ENCODE data around the gene SATB2.

The SATB2 gene

GRCh38 chr2:199457147-199458008 lies at the start of gene SATB2:
SATB2 (minus strand) TSS chr2:199457939; CDS start chr2:199456037, 1,902 bp downstream.
- DNase-seq (ENCODE audit: low spot score) = no peak

- no peak for DNase-seq (ENCODE audit: low spot score)
These were observed 48.1 kb upstream of the SATB2 start for GRCh38 chr2:199505755-199506403.

GRCh38 chr2:199503148-199503547 lies 45.4 kb upstream of the SATB2 start:
- DNase-seq (ENCODE audit: low spot score) = no peak

GRCh38 chr2:199499005-199499404 lies 41.3 kb upstream of the SATB2 start:
- no peak for DNase-seq (ENCODE audit: low spot score)

GRCh38 chr2:199495147-199495546 lies 37.4 kb upstream of the SATB2 start:
- no peak for DNase-seq (ENCODE audit: low spot score)

- DNase-seq (ENCODE audit: low spot score) = no peak
These were observed 32.3 kb upstream of the SATB2 start for GRCh38 chr2:199490049-199490448.

- DNase-seq (ENCODE audit: low spot score) = no peak
These were observed 31.1 kb upstream of the SATB2 start for GRCh38 chr2:199488772-199489400.

GRCh38 chr2:199485732-199486335 lies 28.1 kb upstream of the SATB2 start:
- no peak for DNase-seq (ENCODE audit: low spot score)

GRCh38 chr2:199484927-199485326 lies 27.2 kb upstream of the SATB2 start:
- no peak for DNase-seq (ENCODE audit: low spot score)

GRCh38 chr2:199480966-199481365 lies 23.2 kb upstream of the SATB2 start:
- no peak for DNase-seq (ENCODE audit: low spot score)

GRCh38 chr2:199477277-199477834 lies 19.6 kb upstream of the SATB2 start:
- no peak for DNase-seq (ENCODE audit: low spot score)

GRCh38 chr2:199471443-199472057 lies 13.8 kb upstream of the SATB2 start:
- DNase-seq (ENCODE audit: low spot score) = no peak

- DNase-seq (ENCODE audit: low spot score) = no peak
These were observed 13.1 kb upstream of the SATB2 start for GRCh38 chr2:199470672-199471442.

GRCh38 chr2:199470361-199470671 lies 12.6 kb upstream of the SATB2 start:
- DNase-seq (ENCODE audit: low spot score) = no peak

- no peak for DNase-seq (ENCODE audit: low spot score)
These were observed 12.0 kb upstream of the SATB2 start for GRCh38 chr2:199469514-199470360.

GRCh38 chr2:199468561-199469513 lies 11.1 kb upstream of the SATB2 start:
- no peak for DNase-seq (ENCODE audit: low spot score)

GRCh38 chr2:199467066-199467822 lies 9.5 kb upstream of the SATB2 start:
- DNase-seq (ENCODE audit: low spot score) = no peak

GRCh38 chr2:199466692-199467065 lies 8.9 kb upstream of the SATB2 start:
- no peak for DNase-seq (ENCODE audit: low spot score)
